SK-N-MC (cell line): ENCODE data around the gene CD46.

ENCODE experiments used
- EZH2 ChIP-seq: fragments of 200-600 bp; sonication (generic); IDR thresholded peaks from one replicate; pipeline ENCODE4 v1.6.1; 2017; ENCODE audit warnings: antibody characterized with exemption
- POLR2AphosphoS5 ChIP-seq: IDR thresholded peaks from 2 replicates; pipeline ENCODE4 v1.6.1; 2012; ENCODE audit warnings: mild to moderate bottlenecking, low read depth, low read length, borderline replicate concordance

DNA sequence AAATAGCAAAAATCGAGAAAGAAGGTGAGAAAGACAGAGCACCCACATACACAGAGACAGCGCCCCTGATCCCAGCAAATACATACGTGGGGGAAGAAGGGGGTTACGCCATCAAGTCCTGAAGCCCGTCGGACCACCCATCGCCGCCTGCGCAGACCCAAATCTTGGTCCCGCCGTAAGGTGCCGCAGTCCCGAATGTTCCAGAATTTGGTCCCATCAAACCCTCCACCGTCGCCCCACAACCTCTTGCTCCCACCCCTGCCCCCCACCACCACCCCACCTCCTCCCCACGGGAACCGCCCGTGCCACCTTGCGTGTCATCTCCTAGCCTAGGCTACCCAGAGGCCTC, 71.7 kb downstream of the CD46 start:
- TF ChIP-seq POLR2AphosphoS5 (no peak), EZH2 (no peak)
